ELR (cell line): ENCODE results near the gene KBTBD2.
"Not testable (repeated sequence)": the region's sequence is repeated elsewhere in the genome, so short reads cannot be mapped to it uniquely, and the experiment has no call there.

ENCODE experiments used
- DNase-seq: peaks from one replicate; pipeline ENCODE4 v3.0.0-alpha.2; 2015; ENCODE audit warnings: low read depth

Gene KBTBD2

DNA sequence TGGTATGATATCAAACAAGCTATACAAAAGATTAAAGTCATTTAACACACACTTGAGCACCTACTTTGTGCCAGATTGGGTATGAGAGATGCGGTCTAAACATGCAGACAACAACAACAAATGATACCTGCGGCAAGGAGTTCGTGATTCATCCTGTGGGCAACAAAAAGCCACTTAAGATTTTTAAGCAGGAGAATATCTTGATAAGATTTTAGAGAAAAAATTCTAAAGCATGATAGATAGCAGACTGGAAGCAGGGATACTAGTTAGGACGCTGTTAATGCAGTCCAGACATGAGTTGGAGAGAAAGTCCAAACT is 1.6 kb upstream of the KBTBD2 start:
- no peak for DNase-seq

DNA sequence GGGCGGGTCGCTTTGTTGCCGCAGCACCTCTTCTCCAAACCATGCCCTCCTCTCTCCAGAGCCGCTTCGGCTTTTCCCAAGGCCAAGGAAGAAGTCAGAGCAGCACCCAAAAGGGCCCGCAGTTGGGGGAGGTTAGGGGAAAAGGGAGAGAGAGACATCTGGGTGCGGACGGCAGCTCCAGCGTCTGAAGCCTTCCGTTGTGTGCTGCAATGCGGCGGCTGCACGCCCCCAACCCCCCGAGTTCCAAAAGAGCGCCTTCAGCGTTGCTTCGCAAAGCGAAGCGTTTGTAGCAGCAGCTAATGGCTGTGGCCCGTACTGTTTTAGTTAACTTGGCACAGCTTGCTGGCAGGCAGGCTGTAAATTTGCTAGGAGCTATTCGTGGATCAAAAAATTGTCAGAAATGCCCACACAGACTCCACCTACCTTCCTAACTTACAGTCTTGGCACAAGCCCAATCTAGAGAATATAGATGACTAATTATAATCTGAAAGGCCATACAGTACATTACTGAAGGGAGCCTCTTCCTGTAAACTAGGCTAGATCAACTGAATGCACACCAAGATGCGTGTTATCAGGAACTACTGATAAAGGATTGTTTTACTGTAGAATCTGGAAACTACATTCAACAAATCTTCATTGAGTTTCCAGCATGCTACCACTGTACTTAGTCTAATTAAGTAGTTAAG is 1.1 kb upstream of the KBTBD2 start:
- peak; percentile 89 for DNase-seq

DNA sequence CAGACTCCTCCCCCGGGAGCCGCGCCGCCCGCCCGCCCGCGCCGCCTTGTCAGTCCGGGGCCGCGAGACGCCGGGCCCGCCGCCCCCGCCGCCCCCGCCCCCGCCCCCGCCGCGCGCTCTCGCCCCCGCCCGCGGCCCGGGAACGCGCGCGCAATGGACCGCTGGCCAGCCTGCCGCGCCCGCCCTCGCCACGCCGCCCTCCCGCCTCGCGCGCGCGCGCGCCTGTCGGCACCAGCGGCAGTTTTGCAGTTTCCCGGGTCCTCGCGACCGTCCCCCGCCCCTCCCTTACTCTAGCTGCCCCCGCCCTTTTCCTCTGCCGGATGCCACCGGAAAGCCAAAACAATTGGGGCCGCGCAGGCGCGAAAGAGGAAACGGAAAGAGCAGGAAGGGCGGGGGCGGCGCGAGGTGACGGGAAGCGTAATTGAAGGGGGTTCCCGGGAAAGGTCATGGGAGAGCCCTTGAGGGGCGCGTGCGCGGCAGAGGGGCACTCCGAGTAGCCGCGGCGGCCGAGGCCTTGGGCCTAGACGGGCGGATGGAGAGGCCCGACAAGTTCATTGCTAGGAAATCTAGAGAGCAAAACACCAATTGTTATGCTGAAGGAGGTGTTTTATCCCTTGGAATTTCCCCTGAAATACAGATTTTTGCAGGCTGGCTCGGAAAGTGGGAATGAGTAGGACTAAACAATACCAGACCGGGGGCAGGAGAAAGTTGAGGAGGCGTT is 400 bp upstream of the KBTBD2 start:
- peak; percentile 99 for DNase-seq

DNA sequence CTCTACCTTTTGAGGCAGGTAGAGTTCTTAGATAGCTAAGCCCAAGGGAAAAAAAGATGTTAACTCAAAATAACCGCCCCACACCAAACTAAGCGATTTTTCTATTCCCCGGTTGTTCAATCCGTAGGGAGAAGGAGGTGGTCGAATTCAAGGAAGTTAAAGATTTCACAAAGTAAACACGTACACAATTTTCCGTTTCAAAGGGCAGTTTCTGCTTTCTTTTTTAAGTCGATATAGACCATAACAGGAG is 842 bp downstream of the KBTBD2 start:
- no peak for DNase-seq

DNA sequence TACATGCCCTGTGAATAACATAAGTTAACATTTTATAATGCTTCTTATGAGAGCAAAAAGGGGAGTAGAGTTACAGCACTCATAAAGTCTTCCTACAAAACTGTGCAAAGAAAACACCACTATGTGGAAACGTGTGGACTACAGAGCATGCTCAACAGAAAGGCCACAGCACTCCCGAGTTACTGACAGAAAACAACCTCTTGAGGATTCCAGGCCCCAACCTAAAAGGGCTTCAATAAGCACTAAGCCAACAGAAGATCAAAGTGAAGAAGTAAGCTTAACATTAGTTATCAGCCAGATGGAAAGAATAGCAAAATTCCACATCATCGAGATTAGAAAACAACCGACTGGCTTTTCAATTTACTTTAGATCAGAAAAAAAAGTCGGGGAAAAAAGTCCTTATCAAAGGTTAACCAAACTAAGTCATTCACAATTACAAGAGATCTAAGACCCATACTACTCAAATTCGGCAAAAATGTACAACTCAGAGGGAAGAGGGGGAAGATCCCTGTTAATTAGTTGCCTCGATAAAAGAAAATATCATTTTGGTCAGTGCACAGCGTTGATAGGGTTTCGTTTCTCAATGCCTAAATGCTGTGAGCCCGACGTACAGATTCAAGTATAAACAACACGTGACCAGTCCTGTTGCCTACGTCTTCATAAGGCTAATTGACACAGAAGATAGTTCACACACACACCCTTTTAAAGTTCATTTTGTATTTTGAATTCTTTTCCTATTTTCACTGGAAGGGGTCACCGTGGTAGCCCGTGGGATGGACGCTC is 1.4 kb downstream of the KBTBD2 start:
- peak; percentile 80 for DNase-seq

DNA sequence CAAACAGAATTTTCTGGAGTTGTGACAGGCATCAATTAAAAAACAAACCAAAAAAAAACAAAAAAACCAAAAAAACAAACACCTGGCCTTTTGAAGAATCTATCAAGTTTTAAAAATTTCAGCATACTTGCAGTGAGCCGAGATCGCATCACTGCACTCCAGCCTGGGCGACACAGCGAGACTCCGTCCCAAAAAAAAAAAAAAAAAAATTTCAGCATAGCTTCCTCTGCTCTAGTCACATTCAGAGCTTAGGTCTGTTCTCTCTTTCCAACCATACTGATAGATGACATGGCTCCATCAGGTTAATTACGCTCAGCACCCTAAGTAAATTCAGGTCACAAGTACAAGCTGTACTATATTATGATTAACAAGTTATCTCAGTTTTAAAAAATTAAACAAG is 3.1 kb downstream of the KBTBD2 start:
- no peak for DNase-seq

DNA sequence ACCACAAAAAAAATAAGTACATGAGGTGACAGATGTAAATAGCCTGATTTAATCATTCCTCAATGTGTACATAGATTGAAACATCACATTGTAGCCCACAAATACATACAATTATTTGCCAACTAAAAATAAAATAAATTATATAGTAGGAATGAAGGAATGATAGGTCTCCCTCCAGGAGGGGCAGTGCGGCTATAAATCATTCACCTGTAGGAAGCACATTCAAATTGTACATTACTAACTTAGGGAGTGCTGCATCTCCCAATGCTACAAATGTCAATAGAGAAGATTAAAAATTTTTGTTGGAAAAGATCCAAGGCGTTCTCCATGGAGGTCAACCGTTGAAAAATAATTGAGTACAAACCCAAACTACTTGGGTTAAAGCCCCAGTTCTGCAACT is 4.2 kb downstream of the KBTBD2 start:
- DNase-seq, result no peak

DNA sequence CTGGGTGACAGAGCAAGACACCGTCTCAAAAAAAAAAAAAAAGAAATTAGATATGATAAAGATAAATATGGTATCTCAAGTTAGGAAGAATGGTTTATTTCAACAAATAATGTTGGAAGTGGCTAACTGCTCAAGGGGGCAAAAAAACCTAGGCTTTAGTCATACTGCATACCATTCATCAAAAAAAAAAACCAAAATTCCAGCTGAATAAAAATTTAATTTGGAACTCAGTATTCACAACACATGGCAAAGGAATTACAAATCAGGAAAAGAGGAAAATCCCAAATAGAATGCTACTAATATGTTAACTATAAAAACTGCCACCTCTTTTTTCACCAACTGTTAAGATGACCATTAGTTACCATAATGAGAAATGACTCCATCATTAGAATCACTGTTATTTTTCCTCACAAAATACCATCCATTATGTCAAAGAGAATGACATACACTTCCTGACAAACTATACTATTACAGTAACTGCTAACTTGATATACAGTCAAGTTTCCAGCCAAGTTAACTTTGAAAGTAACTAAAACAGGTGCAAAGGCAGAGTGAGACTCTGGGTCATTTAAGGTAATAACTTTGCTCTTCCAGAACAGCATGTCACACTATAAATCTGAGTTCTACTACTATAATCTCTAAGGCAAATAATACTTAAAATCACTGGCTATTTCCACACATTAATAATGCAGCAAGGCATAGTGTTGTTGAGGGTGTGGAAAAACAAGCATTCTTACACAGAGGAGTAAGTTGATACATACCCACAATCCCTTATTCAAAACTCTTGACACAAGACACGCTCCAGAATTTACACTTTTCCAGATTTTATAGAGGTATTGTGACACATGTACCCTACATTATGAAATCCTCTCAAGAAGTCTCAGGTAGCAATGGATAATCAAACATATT is 10.2 kb downstream of the KBTBD2 start:
- peak; percentile 18 for DNase-seq

DNA sequence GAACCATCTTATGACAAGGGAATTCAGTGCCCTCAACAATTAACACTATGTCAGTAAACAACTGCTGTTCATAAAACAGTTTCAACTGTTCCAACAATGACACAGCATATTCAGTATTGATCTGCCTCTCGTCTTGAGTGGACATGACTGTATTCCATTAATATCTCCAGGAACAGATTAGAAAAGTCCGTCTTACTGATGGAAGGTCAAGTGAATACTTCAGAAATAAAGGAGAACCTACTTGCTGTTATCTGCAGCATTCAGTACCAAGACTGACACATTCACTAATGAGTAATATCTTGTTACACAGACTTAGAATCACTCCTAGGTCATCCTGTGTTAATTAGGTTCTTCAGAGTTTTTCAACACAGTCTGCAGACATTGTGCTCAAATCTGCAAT is 12.1 kb downstream of the KBTBD2 start:
- peak; percentile 24 for DNase-seq

DNA sequence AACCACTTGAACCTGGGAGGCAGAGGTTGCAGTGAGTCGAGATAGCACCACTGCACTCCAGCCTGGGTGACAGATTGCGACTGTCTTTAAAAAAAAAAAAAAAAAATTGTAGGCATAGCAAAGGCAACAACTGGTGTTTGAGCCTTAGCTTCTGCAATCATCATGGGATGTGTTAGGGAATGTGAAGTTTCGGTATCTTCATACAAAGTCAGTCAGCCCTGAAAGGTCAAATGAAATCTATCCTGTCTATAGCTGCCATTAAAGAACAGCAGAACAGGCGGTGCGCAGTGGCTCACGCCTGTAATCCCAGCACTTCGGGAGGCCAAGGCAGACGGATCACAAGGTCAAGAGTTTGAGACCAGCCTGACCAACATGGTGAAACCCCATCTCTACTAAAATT is 13.5 kb downstream of the KBTBD2 start:
- not testable (repeated sequence) for DNase-seq

DNA sequence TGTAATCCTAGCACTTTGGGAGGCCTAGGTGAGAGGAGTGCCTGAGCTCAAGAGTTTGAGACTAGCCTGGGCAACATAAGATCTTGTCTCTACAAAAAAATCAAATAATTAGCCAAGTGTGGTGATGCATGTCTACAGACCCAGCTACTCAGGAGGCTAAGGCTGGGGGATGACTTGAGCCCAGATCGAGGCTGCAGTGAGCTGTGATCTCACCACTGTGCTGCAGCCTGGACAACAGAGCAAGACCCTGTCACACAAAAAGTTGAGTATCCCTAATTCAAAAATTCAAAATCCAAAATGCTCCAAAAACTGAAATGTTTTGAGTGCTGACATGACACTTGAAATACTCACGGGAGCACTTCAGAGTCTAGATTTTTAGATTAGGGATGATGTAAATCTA is 19.1 kb downstream of the KBTBD2 start:
- no peak for DNase-seq

DNA sequence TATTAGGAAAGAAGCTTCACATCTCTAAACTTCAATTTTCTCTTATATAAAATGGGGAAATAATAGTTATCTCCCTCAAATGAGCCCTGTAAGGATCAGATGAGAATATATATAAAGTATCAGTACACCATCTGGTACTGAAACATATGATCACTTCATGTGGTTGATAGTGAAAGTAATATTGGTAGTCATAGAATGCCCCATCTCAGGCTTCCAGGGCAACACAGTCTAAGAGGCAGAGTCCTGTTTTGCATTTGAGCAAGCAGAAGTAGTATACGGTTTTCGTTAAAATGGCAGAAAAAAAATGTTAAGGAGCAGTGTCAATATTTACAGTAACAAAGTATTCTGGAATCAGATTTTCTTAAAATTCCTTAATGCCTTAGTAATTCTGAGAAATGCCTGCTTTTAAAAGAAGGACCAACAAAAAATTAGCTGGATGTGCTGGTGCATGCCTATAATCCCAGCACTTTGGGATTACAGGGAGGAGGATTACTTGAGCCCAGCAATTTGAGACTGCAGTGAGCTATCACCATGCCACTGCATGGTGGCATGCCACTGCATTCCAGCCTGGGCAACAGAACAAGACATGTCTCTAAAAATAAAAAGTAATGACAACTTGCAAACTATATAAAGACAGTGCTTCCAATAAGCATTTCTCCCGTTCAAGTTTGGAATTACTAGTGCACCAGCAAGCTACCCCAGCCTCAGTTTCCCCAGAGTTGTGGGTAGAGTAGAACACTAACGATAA is 19.8 kb downstream of the KBTBD2 start:
- no peak for DNase-seq

DNA sequence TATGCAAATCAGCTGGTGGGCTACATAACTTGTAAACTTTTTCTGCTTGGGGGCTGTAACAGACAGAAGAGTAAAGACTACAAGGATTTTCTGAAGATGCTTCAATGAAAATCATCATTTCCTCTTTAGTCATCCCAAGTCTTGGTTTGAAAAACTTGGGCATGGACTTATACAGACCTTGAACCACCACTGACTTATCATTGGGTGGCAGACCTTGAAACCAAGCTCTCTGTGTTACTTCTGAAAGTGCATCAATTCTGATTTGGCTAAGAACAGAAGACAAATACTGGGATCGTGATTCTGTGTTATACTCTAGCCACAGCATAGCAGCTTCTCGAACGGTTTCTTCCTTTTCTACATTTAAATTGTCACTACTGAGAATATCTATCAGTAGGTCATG is 21.3 kb downstream of the KBTBD2 start:
- DNase-seq, result no peak

DNA sequence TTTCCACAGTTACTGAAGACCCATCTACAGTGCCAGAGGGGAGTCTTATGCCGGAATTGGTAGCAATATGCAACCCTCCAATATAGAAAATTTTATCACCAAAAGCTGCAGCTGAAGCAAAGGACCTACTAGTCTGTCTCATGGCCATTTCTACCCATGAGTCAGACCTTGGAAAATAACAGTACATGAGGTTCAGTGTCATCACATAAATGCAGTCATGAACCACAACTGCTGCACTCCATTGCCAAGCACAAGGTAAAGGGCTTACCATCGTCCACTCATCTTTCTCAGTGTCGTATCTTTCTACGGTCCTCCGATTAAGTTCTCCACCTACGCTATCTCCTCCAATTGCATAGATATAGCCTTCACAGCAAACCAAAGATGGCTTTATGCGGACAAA is 21.8 kb downstream of the KBTBD2 start:
- DNase-seq, result peak; percentile 33

DNA sequence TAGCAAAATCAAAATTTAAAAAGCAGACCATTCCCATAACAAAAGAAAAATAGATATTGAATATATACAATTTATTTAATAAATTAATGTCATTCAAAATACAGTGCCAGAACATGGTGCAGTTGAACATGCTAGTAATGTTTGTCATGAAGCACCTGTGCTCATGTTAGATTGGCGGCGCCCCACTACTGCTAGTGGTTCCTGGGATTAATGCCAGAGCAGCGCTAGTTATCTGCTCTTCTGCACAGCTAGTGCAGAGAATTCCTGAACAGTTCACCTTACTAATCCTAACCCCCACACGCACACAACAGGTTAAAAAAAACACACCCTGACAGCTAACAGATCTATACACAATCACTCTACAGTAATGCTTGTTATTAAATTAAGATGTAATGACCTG is 23.4 kb downstream of the KBTBD2 start:
- DNase-seq, result no peak

DNA sequence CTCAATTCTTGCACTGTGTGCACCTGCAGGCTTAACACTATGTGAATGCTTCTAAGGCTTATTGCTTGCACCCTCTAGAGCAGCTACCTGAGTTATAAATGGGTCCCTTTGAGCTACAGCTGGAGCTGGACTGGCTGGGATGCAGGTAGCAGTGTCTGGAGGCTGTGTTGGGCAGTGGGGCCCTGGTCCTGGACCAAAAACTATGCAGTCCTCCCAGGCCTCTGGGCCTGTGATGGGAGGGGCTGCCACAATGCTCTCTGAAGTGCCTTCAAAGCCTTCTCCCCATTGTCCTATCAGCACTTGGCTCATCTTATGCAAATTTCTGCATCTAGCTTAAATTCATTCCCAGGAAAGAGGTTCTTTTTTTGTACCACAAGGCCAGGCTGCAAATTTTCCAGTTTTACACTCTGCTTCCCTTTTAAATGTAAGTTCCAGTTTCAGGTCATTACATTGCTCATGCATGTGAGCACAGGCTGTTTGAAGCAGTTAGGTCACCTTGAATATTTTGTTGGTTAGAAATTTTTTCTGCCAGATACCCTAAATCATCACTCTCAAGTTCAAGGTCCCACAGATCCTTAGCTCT is 26.0 kb downstream of the KBTBD2 start:
- DNase-seq, result no peak

DNA sequence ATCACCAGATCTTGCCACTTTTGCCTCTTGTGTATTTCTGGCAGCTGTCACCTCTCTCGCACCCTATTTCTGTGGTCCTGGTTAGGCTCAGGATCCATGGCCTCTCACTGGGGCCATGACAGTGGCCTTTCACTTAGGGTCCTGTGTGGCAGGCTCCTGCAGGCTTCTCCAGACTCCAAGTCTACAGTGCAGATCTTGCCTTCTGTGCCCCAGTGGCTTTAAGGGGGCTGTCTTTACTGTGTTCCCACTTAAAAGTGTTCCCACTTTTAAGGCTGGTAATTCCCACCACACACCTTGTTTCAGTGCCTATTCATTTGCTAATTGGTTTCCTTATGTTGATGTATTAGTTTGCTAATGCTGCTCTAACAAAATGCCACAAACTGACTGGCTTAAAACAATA is 27.7 kb downstream of the KBTBD2 start:
- DNase-seq, result not testable (repeated sequence)

DNA sequence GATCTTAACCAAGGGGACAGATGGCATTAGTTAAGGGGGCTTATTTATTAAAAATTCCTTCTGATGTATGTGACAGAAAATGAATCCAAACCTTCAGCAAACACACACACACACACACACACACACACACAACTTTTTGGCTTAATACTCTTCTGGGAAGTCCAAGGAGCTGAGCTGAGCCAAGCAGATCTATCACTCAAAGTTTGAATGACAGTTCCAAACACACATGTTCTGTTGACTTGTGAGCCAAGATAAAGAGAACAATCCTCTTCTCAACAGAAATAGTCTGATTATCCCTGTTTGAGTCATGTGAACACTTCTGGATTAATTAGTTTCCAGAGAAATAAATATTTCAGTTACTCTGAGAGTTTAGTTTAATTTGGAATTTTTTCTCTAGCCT is 31.5 kb downstream of the KBTBD2 start:
- DNase-seq, result no peak

DNA sequence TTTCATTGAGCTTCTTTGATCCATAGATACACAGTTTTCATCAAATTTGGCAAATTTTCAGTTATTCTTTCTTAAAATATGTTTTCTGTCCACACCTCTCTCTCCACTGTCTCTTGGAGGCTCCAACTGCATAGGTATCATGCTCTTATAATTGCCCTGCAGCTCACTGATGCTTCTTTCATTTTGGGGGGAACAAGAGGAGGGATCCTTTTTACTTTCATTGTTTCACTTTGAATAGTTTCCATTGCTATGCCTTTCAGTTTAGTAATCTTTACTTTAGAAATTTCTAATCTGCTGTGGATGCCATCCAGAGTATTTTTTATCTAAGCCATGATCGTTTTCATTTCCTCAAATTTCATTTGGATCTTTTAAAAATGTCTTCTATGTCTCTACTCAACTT is 32.9 kb downstream of the KBTBD2 start:
- DNase-seq, result no peak

DNA sequence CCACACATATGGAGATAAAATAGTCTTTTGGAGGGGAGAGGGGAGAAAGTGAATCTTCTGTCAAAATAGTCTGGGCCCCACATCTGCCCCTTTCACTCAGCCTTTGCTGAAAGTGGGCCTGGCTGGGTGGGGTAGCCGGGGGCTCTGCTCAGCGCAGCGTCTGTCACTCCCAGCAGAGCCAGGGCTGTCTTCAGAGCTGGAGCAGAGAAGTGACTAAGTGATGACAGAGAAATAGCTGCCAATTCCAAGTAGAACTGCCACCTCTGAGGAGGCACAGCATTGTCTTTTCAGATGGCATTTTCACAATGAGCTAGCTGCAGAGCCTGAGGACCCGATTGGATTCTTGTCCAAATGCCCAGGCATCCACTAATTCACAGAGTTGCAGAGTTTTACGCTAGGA is 34.5 kb downstream of the KBTBD2 start:
- DNase-seq, result not testable (repeated sequence)
